Right renal cortex interstitium (tissue), 3 donors: ENCODE measurements around the gene UBE2I. TPM values are rescaled to one million over a fixed set of nuclear protein-coding genes. Genes with fewer than 3 reads are reported as not detected.

Experiments used
- DNase-seq, 3 donors: peaks; one replicate each; pipeline ENCODE4 v3.0.0-alpha.2; 2013; ENCODE audit warnings: low read depth in 3 of 3, low spot score in 2 of 3
- polyA plus RNA-seq, 3 donors: library from polyadenylated mRNA; unstranded; fragments of 120-200 nt; gene quantifications; one replicate each; pipeline ENCODE4 v1.2.1, GENCODE V29; 2013; ENCODE audit not compliant: insufficient read length in 3 of 3

UBE2I gene
- polyA plus RNA-seq, 3 donors = 147 to 155 (median 151) TPM

GRCh38 chr16:1312467-1312816, 3.0 kb downstream of the UBE2I start:
- no peak for DNase-seq

- no peak for DNase-seq
Observed at GRCh38 chr16:1312903-1313302, 3.5 kb downstream of the UBE2I start.

- no peak for DNase-seq
Observed at GRCh38 chr16:1313721-1314369, 4.4 kb downstream of the UBE2I start.

GRCh38 chr16:1314399-1315068, 5.1 kb downstream of the UBE2I start:
- DNase-seq = no peak

GRCh38 chr16:1315081-1316032, 5.9 kb downstream of the UBE2I start:
- no peak for DNase-seq

GRCh38 chr16:1316033-1316405, 6.6 kb downstream of the UBE2I start:
- no peak for DNase-seq

GRCh38 chr16:1317479-1318267, 8.2 kb downstream of the UBE2I start:
- DNase-seq = no peak

GRCh38 chr16:1318268-1318545, 8.8 kb downstream of the UBE2I start:
- DNase-seq = no peak

GRCh38 chr16:1319041-1319440, 9.6 kb downstream of the UBE2I start:
- no peak for DNase-seq

- no peak for DNase-seq
Observed at GRCh38 chr16:1320097-1320496, 10.7 kb downstream of the UBE2I start.

GRCh38 chr16:1320658-1321240, 11.3 kb downstream of the UBE2I start:
- no peak for DNase-seq

GRCh38 chr16:1322407-1322806, 13.0 kb downstream of the UBE2I start:
- DNase-seq = no peak

GRCh38 chr16:1323296-1324239, 14.1 kb downstream of the UBE2I start:
- no peak for DNase-seq

- DNase-seq = no peak
Observed at GRCh38 chr16:1324286-1324826, 14.9 kb downstream of the UBE2I start.

GRCh38 chr16:1325261-1325660, 15.8 kb downstream of the UBE2I start:
- DNase-seq = no peak

GRCh38 chr16:1325673-1326371, 16.4 kb downstream of the UBE2I start:
- DNase-seq = no peak

- DNase-seq = no peak
Observed at GRCh38 chr16:1326391-1326790, 17.0 kb downstream of the UBE2I start.

- DNase-seq = no peak
Observed at GRCh38 chr16:1326946-1327618, 17.6 kb downstream of the UBE2I start.
